ENCODE measurements around the gene C19orf12. TPM values are rescaled to one million over a fixed set of nuclear protein-coding genes. Genes with fewer than 3 reads are reported as not detected.

Gene C19orf12
- total and polyA plus RNA-seq, 2 experiments from 2014 or later, result 11.4 to 17.2 TPM

DNA sequence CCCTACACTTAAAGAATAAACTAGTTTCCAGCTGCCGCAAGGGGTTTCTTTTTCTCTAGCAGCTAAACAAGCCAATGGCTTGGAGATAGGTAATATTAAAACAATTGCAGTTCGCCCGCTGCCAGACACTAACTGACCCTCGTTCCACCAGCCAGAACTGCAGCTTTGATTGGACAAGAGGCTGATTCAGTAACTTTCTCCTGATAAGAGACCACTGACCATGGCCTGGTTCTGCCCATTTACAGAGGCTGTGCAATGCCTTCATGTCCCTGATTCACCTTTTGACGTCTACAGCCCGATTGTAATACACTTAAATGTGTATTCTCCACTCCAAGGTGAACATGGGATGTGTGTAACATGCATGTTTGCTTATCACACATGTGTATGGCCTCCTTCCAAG, 12.8 kb upstream of the C19orf12 start (continued):
- TF ChIP-seq, protein P1, sequence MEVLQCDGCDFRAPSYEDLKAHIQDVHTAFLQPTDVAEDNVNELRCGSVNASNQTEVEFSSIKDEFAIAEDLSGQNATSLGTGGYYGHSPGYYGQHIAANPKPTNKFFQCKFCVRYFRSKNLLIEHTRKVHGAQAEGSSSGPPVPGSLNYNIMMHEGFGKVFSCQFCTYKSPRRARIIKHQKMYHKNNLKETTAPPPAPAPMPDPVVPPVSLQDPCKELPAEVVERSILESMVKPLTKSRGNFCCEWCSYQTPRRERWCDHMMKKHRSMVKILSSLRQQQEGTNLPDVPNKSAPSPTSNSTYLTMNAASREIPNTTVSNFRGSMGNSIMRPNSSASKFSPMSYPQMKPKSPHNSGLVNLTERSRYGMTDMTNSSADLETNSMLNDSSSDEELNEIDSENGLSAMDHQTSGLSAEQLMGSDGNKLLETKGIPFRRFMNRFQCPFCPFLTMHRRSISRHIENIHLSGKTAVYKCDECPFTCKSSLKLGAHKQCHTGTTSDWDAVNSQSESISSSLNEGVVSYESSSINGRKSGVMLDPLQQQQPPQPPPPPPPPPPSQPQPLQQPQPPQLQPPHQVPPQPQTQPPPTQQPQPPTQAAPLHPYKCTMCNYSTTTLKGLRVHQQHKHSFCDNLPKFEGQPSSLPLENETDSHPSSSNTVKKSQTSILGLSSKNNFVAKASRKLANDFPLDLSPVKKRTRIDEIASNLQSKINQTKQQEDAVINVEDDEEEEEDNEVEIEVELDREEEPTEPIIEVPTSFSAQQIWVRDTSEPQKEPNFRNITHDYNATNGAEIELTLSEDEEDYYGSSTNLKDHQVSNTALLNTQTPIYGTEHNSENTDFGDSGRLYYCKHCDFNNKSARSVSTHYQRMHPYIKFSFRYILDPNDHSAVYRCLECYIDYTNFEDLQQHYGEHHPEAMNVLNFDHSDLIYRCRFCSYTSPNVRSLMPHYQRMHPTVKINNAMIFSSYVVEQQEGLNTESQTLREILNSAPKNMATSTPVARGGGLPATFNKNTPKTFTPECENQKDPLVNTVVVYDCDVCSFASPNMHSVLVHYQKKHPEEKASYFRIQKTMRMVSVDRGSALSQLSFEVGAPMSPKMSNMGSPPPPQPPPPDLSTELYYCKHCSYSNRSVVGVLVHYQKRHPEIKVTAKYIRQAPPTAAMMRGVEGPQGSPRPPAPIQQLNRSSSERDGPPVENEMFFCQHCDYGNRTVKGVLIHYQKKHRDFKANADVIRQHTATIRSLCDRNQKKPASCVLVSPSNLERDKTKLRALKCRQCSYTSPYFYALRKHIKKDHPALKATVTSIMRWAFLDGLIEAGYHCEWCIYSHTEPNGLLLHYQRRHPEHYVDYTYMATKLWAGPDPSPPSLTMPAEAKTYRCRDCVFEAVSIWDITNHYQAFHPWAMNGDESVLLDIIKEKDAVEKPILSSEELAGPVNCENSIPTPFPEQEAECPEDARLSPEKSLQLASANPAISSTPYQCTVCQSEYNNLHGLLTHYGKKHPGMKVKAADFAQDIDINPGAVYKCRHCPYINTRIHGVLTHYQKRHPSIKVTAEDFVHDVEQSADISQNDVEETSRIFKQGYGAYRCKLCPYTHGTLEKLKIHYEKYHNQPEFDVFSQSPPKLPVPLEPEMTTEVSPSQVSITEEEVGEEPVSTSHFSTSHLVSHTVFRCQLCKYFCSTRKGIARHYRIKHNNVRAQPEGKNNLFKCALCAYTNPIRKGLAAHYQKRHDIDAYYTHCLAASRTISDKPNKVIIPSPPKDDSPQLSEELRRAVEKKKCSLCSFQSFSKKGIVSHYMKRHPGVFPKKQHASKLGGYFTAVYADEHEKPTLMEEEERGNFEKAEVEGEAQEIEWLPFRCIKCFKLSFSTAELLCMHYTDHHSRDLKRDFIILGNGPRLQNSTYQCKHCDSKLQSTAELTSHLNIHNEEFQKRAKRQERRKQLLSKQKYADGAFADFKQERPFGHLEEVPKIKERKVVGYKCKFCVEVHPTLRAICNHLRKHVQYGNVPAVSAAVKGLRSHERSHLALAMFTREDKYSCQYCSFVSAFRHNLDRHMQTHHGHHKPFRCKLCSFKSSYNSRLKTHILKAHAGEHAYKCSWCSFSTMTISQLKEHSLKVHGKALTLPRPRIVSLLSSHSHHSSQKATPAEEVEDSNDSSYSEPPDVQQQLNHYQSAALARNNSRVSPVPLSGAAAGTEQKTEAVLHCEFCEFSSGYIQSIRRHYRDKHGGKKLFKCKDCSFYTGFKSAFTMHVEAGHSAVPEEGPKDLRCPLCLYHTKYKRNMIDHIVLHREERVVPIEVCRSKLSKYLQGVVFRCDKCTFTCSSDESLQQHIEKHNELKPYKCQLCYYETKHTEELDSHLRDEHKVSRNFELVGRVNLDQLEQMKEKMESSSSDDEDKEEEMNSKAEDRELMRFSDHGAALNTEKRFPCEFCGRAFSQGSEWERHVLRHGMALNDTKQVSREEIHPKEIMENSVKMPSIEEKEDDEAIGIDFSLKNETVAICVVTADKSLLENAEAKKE (CRISPR knock-in tag; IDR thresholded peaks at IDR 0.05), result no peak
- TF ChIP-seq ZNF114 (CRISPR knock-in tag; IDR thresholded peaks at IDR 0.05) (no peak), EZH2 (IDR thresholded peaks at IDR 0.05; ENCODE audit: low read depth, unreplicated experiment) (no peak), JUNB (IDR thresholded peaks at IDR 0.05; ENCODE audit: unreplicated experiment) (no peak)
- TF ChIP-seq, protein P2, sequence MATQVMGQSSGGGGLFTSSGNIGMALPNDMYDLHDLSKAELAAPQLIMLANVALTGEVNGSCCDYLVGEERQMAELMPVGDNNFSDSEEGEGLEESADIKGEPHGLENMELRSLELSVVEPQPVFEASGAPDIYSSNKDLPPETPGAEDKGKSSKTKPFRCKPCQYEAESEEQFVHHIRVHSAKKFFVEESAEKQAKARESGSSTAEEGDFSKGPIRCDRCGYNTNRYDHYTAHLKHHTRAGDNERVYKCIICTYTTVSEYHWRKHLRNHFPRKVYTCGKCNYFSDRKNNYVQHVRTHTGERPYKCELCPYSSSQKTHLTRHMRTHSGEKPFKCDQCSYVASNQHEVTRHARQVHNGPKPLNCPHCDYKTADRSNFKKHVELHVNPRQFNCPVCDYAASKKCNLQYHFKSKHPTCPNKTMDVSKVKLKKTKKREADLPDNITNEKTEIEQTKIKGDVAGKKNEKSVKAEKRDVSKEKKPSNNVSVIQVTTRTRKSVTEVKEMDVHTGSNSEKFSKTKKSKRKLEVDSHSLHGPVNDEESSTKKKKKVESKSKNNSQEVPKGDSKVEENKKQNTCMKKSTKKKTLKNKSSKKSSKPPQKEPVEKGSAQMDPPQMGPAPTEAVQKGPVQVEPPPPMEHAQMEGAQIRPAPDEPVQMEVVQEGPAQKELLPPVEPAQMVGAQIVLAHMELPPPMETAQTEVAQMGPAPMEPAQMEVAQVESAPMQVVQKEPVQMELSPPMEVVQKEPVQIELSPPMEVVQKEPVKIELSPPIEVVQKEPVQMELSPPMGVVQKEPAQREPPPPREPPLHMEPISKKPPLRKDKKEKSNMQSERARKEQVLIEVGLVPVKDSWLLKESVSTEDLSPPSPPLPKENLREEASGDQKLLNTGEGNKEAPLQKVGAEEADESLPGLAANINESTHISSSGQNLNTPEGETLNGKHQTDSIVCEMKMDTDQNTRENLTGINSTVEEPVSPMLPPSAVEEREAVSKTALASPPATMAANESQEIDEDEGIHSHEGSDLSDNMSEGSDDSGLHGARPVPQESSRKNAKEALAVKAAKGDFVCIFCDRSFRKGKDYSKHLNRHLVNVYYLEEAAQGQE (IDR thresholded peaks at IDR 0.05; ENCODE audit: unreplicated experiment), result no peak
- TF ChIP-seq, protein P3, sequence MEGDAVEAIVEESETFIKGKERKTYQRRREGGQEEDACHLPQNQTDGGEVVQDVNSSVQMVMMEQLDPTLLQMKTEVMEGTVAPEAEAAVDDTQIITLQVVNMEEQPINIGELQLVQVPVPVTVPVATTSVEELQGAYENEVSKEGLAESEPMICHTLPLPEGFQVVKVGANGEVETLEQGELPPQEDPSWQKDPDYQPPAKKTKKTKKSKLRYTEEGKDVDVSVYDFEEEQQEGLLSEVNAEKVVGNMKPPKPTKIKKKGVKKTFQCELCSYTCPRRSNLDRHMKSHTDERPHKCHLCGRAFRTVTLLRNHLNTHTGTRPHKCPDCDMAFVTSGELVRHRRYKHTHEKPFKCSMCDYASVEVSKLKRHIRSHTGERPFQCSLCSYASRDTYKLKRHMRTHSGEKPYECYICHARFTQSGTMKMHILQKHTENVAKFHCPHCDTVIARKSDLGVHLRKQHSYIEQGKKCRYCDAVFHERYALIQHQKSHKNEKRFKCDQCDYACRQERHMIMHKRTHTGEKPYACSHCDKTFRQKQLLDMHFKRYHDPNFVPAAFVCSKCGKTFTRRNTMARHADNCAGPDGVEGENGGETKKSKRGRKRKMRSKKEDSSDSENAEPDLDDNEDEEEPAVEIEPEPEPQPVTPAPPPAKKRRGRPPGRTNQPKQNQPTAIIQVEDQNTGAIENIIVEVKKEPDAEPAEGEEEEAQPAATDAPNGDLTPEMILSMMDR (conservative IDR thresholded peaks at IDR 0.05; ENCODE audit: low read depth in 2 of 2), result no peak
